Measurements from ENCODE around the gene RIC3. TPM values are rescaled to one million over a fixed set of nuclear protein-coding genes. Genes with fewer than 3 reads are reported as not detected.

Gene RIC3
- total RNA-seq, 1 experiment from 2014 or later = 23.7 TPM

- Histone ChIP-seq H2BK5ac (ENCODE audit: insufficient read length, low read length) (no peak overlapping the region), H2BK120ac (ENCODE audit: low read depth, low read length, poor library complexity, severe bottlenecking) (no peak overlapping the region), H3K23me2 (ENCODE audit: insufficient read length, low read depth, low read length, poor library complexity, severe bottlenecking) (peaks cover 3% of the 10 kb centered on the region), H4K8ac (replicated peaks; ENCODE audit: insufficient read length, low read depth, low read length) (no peak overlapping the region), H3K4me2 (ENCODE audit: insufficient read depth, insufficient read length, low read length) (no peak overlapping the region), H3K4ac (ENCODE audit: low read depth, low read length) (no peak overlapping the region), H3K23ac (ENCODE audit: insufficient read length, low read depth, low read length) (no peak overlapping the region), H4K20me1 (ENCODE audit: control insufficient read depth, insufficient read depth, insufficient read length) (no peaks in the 10 kb centered on the region), H2BK12ac (ENCODE audit: insufficient read length, low read depth, low read length) (no peak overlapping the region), H3K9me3 (ENCODE audit: control insufficient read depth, low read depth, low read length) (no peaks in the 10 kb centered on the region), H3K79me1 (ENCODE audit: insufficient read depth, low read depth, low read length, poor library complexity, severe bottlenecking) (no peaks in the 10 kb centered on the region), H4K91ac (ENCODE audit: insufficient read length, low read depth, low read length) (no peak overlapping the region), H3K9ac (ENCODE audit: extremely low read depth, insufficient read length, low read length) (no peak overlapping the region), H3K14ac (ENCODE audit: insufficient read depth, low read length) (no peak overlapping the region), H2BK20ac (ENCODE audit: low read depth, low read length, poor library complexity, severe bottlenecking) (no peak overlapping the region), H3T11ph (ENCODE audit: low read length) (no peak overlapping the region), H3K27ac (ENCODE audit: insufficient read length, low read depth, low read length) (no peak overlapping the region), H2AK5ac (ENCODE audit: insufficient read length, low read length) (no peak overlapping the region), H3K56ac (ENCODE audit: insufficient read length, low read depth, low read length) (no peak overlapping the region), H2BK15ac (ENCODE audit: low read depth, low read length) (no peak overlapping the region), H3K79me2 (ENCODE audit: insufficient read depth, low read length) (no peaks in the 10 kb centered on the region), H3K4me1 (ENCODE audit: insufficient read depth, low read length) (peaks cover 10% of the 10 kb centered on the region; the same call in 1 of the 2 replicates), H2AFZ (ENCODE audit: low read length) (no peak overlapping the region), H3K27me3 (ENCODE audit: insufficient read depth, low read length) (peaks cover 2% of the 10 kb centered on the region; the same call in 1 of the 2 replicates), H3K18ac (ENCODE audit: insufficient read length, low read depth, low read length) (no peak overlapping the region), H4K5ac (ENCODE audit: insufficient read length, low read depth, low read length) (no peak overlapping the region)
- no peaks in the 10 kb centered on the region for H3K9me3 Mint-ChIP-seq
- TF ChIP-seq CTCF (conservative IDR thresholded peaks at IDR 0.05) = no peak
- WGBS (ENCODE audit: extremely low coverage, insufficient read length, low lambda C conversion rate) = no CpG with 5 or more reads among the region's 7 CpGs
- H3K4me3 Mint-ChIP-seq = no peak overlapping the region; a peak in 1 of 5 replicates
- no peak overlapping the region for H3K27ac Mint-ChIP-seq
- peaks cover 57% of the 10 kb centered on the region in 2 experiments for H3K4me1 Mint-ChIP-seq
- DNase-seq = no peak
- H3K27me3 Mint-ChIP-seq (ENCODE audit: low read depth) = peaks cover 16% of the 10 kb centered on the region
- H3K36me3 Mint-ChIP-seq (ENCODE audit: insufficient read depth in 1 of 3, low read depth in 3 of 3) = no peaks in the 10 kb centered on the region; a peak in 1 of 7 replicates
Observed at GRCh38 chr11:8086571-8086970, 82.3 kb downstream of the RIC3 start.

Data from H9 (cell line).